GM21723 (cell line): ENCODE results near the gene UNC80.

Source experiments
- ATAC-seq: cut with Tn5 transposase; IDR thresholded peaks from one replicate; pipeline ENCODE4 v1.9.1; 2021; ENCODE audit warnings: mild to moderate bottlenecking, moderate library complexity; ENCODE audit not compliant: unreplicated experiment

Gene UNC80

GRCh38 chr2:209905691-209906090, 134.1 kb downstream of the UNC80 start:
- ATAC-seq = no peak

- ATAC-seq = no peak
Observed at GRCh38 chr2:209907746-209908145, 136.1 kb downstream of the UNC80 start.

GRCh38 chr2:209908511-209908910, 136.9 kb downstream of the UNC80 start:
- no peak for ATAC-seq

- ATAC-seq = no peak
Observed at GRCh38 chr2:209911486-209911885, 139.9 kb downstream of the UNC80 start.

- no peak for ATAC-seq
Observed at GRCh38 chr2:209913786-209914345, 142.2 kb downstream of the UNC80 start.

- ATAC-seq = no peak
Observed at GRCh38 chr2:209917154-209917771, 145.6 kb downstream of the UNC80 start.

- no peak for ATAC-seq
Observed at GRCh38 chr2:209918251-209918650, 146.6 kb downstream of the UNC80 start.

- no peak for ATAC-seq
Observed at GRCh38 chr2:209922116-209922515, 150.5 kb downstream of the UNC80 start.

- no peak for ATAC-seq
Observed at GRCh38 chr2:209929369-209929768, 157.7 kb downstream of the UNC80 start.

- no peak for ATAC-seq
Observed at GRCh38 chr2:209933499-209934483, 162.2 kb downstream of the UNC80 start.

GRCh38 chr2:209936106-209936666, 164.6 kb downstream of the UNC80 start:
- no peak for ATAC-seq

- ATAC-seq = no peak
Observed at GRCh38 chr2:209937893-209938292, 166.3 kb downstream of the UNC80 start.

GRCh38 chr2:209938906-209939305, 167.3 kb downstream of the UNC80 start:
- ATAC-seq = no peak

GRCh38 chr2:209940936-209941335, 169.3 kb downstream of the UNC80 start:
- no peak for ATAC-seq

GRCh38 chr2:209942426-209942825, 170.8 kb downstream of the UNC80 start:
- no peak for ATAC-seq

- no peak for ATAC-seq
Observed at GRCh38 chr2:209942936-209943605, 171.4 kb downstream of the UNC80 start.

GRCh38 chr2:209943776-209944175, 172.1 kb downstream of the UNC80 start:
- no peak for ATAC-seq

GRCh38 chr2:209946539-209946938, 174.9 kb downstream of the UNC80 start:
- ATAC-seq = no peak

GRCh38 chr2:209956271-209956670, 184.6 kb downstream of the UNC80 start:
- no peak for ATAC-seq

GRCh38 chr2:209958016-209958415, 186.4 kb downstream of the UNC80 start:
- no peak for ATAC-seq

- ATAC-seq = no peak
Observed at GRCh38 chr2:209960045-209960444, 188.4 kb downstream of the UNC80 start.
